ENCODE data around the gene PLEKHF1.

- TF ChIP-seq CTCF (IDR thresholded peaks at IDR 0.05; ENCODE audit: control extremely low read depth in 1 of 3, insufficient read depth in 1 of 3, low read depth in 1 of 3, low read length in 3 of 3): no peak
- TF ChIP-seq YY1 (IDR thresholded peaks at IDR 0.05; ENCODE audit: low read depth, low read length): no peak
- TF ChIP-seq CEBPB (IDR thresholded peaks at IDR 0.05; ENCODE audit: low read depth, low read length): no peak
- TF ChIP-seq TAF1 (IDR thresholded peaks at IDR 0.05; ENCODE audit: low read depth, low read length): no peak
- no peak for TF ChIP-seq EP300 (IDR thresholded peaks at IDR 0.05; ENCODE audit: borderline replicate concordance in 1 of 2, low read depth in 2 of 2, low read length in 2 of 2)
These were observed 10.5 kb downstream of the PLEKHF1 start for GRCh38 chr19:29675650-29676186.

All from H1 (cell line).